Endothelial cell of umbilical vein (primary cell): ENCODE data around the gene ITGB3BP. TPM values are rescaled to one million over a fixed set of nuclear protein-coding genes. Genes with fewer than 3 reads are reported as not detected.

ENCODE experiments used
- BruUV-seq: library from RNA; stranded (reverse); fragments of 400-500 nt; replicated peaks from 2 replicates; lab custom pipeline; 2021; lab: Mats Ljungman, UMichigan
- CTCF ChIA-PET: fragments of 300-600, 350-600 bp; sonication (Branson Sonifier 250); formaldehyde crosslinking; loops from one replicate; lab custom pipeline; 2021; ENCODE audit warnings: antibody characterized with exemption, inconsistent platforms; lab: Charles Lee
- POLR2A ChIA-PET: fragments of 300-600, 350-600 bp; sonication (Branson Sonifier 250); formaldehyde crosslinking; loops from one replicate; lab custom pipeline; 2021; ENCODE audit warnings: antibody characterized with exemption, inconsistent platforms; lab: Charles Lee
- DNase-seq: peaks from one replicate; pipeline ENCODE4 v3.0.0-alpha.2; 2011; ENCODE audit warnings: low read depth, low spot score
- FAIRE-seq: peaks from 2 replicates; lab custom pipeline; 2011; peaks lifted over from hg19 to GRCh38; lab: Jason Lieb, UNC
- H2AFZ ChIP-seq: 2 replicates; pipeline ENCODE4 v1.6.0; 2012; ENCODE audit warnings: low read depth, low read length, control low read depth, inconsistent platforms
- H3K27ac ChIP-seq: 2 replicates; pipeline ENCODE4 v1.5.1; 2011; ENCODE audit warnings: low read depth, mild to moderate bottlenecking, control low read depth, low read length, moderate library complexity; ENCODE audit not compliant: insufficient read depth
- H3K27me3 ChIP-seq, 2 experiments: 2 replicates each; pipeline versions ENCODE4 v1.6.0 to v1.6.1; 2011; ENCODE audit warnings: low read length in 2 of 2, mixed read lengths in 1 of 2; ENCODE audit not compliant: control insufficient read depth in 2 of 2, insufficient read depth in 2 of 2
- H3K36me3 ChIP-seq, 2 experiments: 2 replicates in 1 of 2; 3 replicates in 1 of 2; pipeline ENCODE4 v1.5.1; 2011; ENCODE audit warnings: low read length in 2 of 2, mild to moderate bottlenecking in 1 of 2, moderate library complexity in 1 of 2; ENCODE audit not compliant: control insufficient read depth in 2 of 2, insufficient read depth in 2 of 2; ENCODE audit errors: extremely low read depth in 1 of 2
- H3K4me1 ChIP-seq: 3 replicates; pipeline ENCODE4 v1.5.1; 2011; ENCODE audit warnings: mild to moderate bottlenecking, low read length; ENCODE audit not compliant: control insufficient read depth, insufficient read depth; ENCODE audit errors: extremely low read depth
- H3K4me2 ChIP-seq: 2 replicates; pipeline ENCODE4 v1.6.1; 2011; ENCODE audit warnings: low read length, control low read depth, mixed read lengths; ENCODE audit not compliant: insufficient read depth
- H3K4me3 ChIP-seq, 3 experiments: fragments of 200-600 bp in 1 of 3; sonication (generic), shearing (Covaris generic) in 1 of 3; replicated peaks in 1 of 3; 2 replicates each; pipeline ENCODE4 v1.5.1; 2011 to 2016; ENCODE audit warnings: control low read depth in 3 of 3, low read length in 3 of 3, mild to moderate bottlenecking in 2 of 3, inconsistent platforms in 1 of 3, low read depth in 1 of 3, moderate library complexity in 1 of 3; ENCODE audit not compliant: insufficient read depth in 1 of 3
- H3K79me2 ChIP-seq: 2 replicates; pipeline ENCODE4 v1.6.0; 2012; ENCODE audit warnings: low read length, inconsistent platforms; ENCODE audit not compliant: control insufficient read depth, insufficient read depth
- H3K9ac ChIP-seq: replicated peaks from 2 replicates; pipeline ENCODE3; 2011; ENCODE audit warnings: low read length, control low read depth; ENCODE audit not compliant: insufficient read depth; ENCODE audit errors: extremely low read depth
- H3K9me1 ChIP-seq: replicated peaks from 3 replicates; pipeline ENCODE4 v1.6.0; 2011; ENCODE audit warnings: mild to moderate bottlenecking, low read length; ENCODE audit not compliant: control insufficient read depth, insufficient read depth; ENCODE audit errors: extremely low read depth
- H3K9me3 ChIP-seq: replicated peaks from 2 replicates; pipeline ENCODE4 v1.5.1; 2012; ENCODE audit warnings: low read length, inconsistent platforms; ENCODE audit not compliant: control insufficient read depth, insufficient read depth
- H4K20me1 ChIP-seq: replicated peaks from 2 replicates; pipeline ENCODE3; 2011; ENCODE audit warnings: mild to moderate bottlenecking, low read length; ENCODE audit not compliant: control insufficient read depth, insufficient read depth; ENCODE audit errors: extremely low read depth
- EZH2 ChIP-seq: IDR thresholded peaks from 2 replicates; pipeline ENCODE4 v1.6.1; 2012; ENCODE audit warnings: borderline replicate concordance, low read depth, mild to moderate bottlenecking, moderate library complexity, low read length, inconsistent platforms; ENCODE audit not compliant: severe bottlenecking
- FOS ChIP-seq: IDR thresholded peaks from 2 replicates; pipeline ENCODE4 v1.6.1; 2011; ENCODE audit warnings: mild to moderate bottlenecking, low read length, moderate library complexity, borderline replicate concordance; ENCODE audit not compliant: insufficient read depth
- GATA2 ChIP-seq: IDR thresholded peaks from 2 replicates; pipeline ENCODE4 v1.7.0; 2011; ENCODE audit warnings: low read depth, mild to moderate bottlenecking, moderate library complexity, mixed read lengths, low read length; ENCODE audit not compliant: insufficient read length, insufficient read depth
- JUN ChIP-seq: IDR thresholded peaks from 2 replicates; pipeline ENCODE4 v1.6.1; 2011; ENCODE audit warnings: borderline replicate concordance, low read depth; ENCODE audit not compliant: insufficient read length, insufficient read depth
- MYC ChIP-seq: IDR thresholded peaks from one replicate; pipeline ENCODE4 v1.6.1; 2011; ENCODE audit warnings: mild to moderate bottlenecking, low read depth, low read length
- POLR2A ChIP-seq: IDR thresholded peaks from 2 replicates; pipeline ENCODE4 v1.6.1; 2012; ENCODE audit warnings: low read depth, mild to moderate bottlenecking, control low read depth, low read length
- POLR2AphosphoS5 ChIP-seq: IDR thresholded peaks from 2 replicates; pipeline ENCODE4 v1.6.1; 2012; ENCODE audit warnings: low read depth, mild to moderate bottlenecking, control low read depth, low read length, moderate library complexity; ENCODE audit not compliant: insufficient read depth
- dilution Hi-C: fragments of 300-500 bp; cut with MboI; formaldehyde crosslinking; loops from one replicate; pipeline ENCODE4 v1.15.0; 2019; ENCODE audit warnings: low sequenced_read_pairs; ENCODE audit not compliant: extremely low pct_ligation_motif_present
- intact Hi-C: fragments of 100-400 bp; cut with micrococcal nuclease; formaldehyde crosslinking; loops from one replicate; pipeline ENCODE4 v1.10.0; 2022
- polyA plus RNA-seq, 4 experiments: library from polyadenylated mRNA; depleted of rRNA in 3 of 4; stranded (reverse) in 3 of 4; unstranded in 1 of 4; fragments of >200 nt; gene quantifications; 2 replicates each; pipeline versions ENCODE4 v1.2.1 to v1.2.3, GENCODE V29; 2011 to 2012; ENCODE audit warnings: missing spikeins in 1 of 4
- total RNA-seq: library from RNA; stranded (reverse); gene quantifications from 2 replicates; pipeline ENCODE4 v1.2.3, GENCODE V29; 2021
- TF ChIP-seq, protein P1 (sequence below), 2 donors: IDR thresholded peaks; 1 replicate in 1 of 2; 2 replicates in 1 of 2; pipeline ENCODE4 v1.5.1; 2011; ENCODE audit warnings: low read length in 2 of 2, mild to moderate bottlenecking in 2 of 2, moderate library complexity in 2 of 2, control low read depth in 1 of 2, inconsistent platforms in 1 of 2, low read depth in 1 of 2; ENCODE audit not compliant: insufficient read depth in 1 of 2; ENCODE audit errors: extremely low read depth in 1 of 2
- TF ChIP-seq, protein P2 (sequence below): IDR thresholded peaks from 2 replicates; pipeline ENCODE4 v1.6.1; 2011; ENCODE audit not compliant: insufficient read depth, insufficient read length

ITGB3BP gene
- total and polyA plus RNA-seq, 2 donors (not counting 3 experiments of a cell fraction or from before 2014, with no cell fraction given): 5.3 to 24.4 TPM

DNA sequence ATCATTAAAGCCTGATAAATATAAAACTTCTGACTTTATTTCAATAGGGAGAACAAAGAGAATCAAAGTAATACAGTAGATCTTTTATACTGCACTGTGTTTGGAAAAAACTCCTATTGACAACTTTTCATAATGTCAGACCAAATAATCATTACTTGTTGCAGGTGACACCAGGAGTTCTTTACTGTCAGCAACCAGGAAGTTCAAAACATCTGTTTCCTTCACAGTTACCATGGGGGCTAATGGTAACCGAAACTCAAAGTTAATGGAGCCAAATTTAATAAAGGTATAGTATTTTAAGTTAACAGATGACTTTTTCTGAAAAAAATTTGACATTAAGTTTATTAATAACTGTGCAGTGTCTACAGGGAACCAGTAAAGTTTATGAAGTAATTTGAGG is 10.9 kb upstream of the ITGB3BP start:
- intact Hi-C loops: no loop called here

More for the DNA sequence above, 10.9 kb upstream of the ITGB3BP start:
- H3K9ac ChIP-seq: no peak overlapping the region
- H3K9me1 ChIP-seq: no peaks in the 10 kb centered on the region
- ChIA-PET POLR2A (no interaction called here), CTCF (no interaction called here)
- TF ChIP-seq JUN: no peak
- TF ChIP-seq GATA2: no peak
- no peak for TF ChIP-seq EZH2
- no peak for TF ChIP-seq MYC
- TF ChIP-seq, protein P1, sequence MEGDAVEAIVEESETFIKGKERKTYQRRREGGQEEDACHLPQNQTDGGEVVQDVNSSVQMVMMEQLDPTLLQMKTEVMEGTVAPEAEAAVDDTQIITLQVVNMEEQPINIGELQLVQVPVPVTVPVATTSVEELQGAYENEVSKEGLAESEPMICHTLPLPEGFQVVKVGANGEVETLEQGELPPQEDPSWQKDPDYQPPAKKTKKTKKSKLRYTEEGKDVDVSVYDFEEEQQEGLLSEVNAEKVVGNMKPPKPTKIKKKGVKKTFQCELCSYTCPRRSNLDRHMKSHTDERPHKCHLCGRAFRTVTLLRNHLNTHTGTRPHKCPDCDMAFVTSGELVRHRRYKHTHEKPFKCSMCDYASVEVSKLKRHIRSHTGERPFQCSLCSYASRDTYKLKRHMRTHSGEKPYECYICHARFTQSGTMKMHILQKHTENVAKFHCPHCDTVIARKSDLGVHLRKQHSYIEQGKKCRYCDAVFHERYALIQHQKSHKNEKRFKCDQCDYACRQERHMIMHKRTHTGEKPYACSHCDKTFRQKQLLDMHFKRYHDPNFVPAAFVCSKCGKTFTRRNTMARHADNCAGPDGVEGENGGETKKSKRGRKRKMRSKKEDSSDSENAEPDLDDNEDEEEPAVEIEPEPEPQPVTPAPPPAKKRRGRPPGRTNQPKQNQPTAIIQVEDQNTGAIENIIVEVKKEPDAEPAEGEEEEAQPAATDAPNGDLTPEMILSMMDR (IDR thresholded peaks at IDR 0.05; ENCODE audit: extremely low read depth in 1 of 2, insufficient read depth in 1 of 2, low read depth in 1 of 2, low read length in 2 of 2): no peak
- TF ChIP-seq POLR2AphosphoS5: no peak
- TF ChIP-seq FOS: no peak
- no peak for TF ChIP-seq POLR2A
- TF ChIP-seq, protein P2, sequence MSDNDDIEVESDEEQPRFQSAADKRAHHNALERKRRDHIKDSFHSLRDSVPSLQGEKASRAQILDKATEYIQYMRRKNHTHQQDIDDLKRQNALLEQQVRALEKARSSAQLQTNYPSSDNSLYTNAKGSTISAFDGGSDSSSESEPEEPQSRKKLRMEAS: no peak
- BruUV-seq: no TSS peak
- H3K4me3 ChIP-seq: no peak overlapping the region
- no peaks in the 10 kb centered on the region for H3K27me3 ChIP-seq
- H3K4me1 ChIP-seq: no peaks in the 10 kb centered on the region
- no peak overlapping the region for H3K4me2 ChIP-seq
- DNase-seq: no peak
- no peak for FAIRE-seq
- H3K27ac ChIP-seq: no peak overlapping the region
- peaks cover 0 to 2% of the 10 kb centered on the region in 2 experiments for H3K36me3 ChIP-seq
- dilution Hi-C loops: no loop called here
- no peak overlapping the region for H2AFZ ChIP-seq
- no peaks in the 10 kb centered on the region for H3K79me2 ChIP-seq
- H4K20me1 ChIP-seq: no peaks in the 10 kb centered on the region
- no peaks in the 10 kb centered on the region for H3K9me3 ChIP-seq
